OCI-LY7 (cell line): Measurements from ENCODE around the gene PLEKHM3. TPM values are rescaled to one million over a fixed set of nuclear protein-coding genes. Genes with fewer than 3 reads are reported as not detected.

Experiments
- BruUV-seq: library from RNA; stranded (reverse); fragments of 400-500 nt; replicated peaks from 2 replicates; lab custom pipeline; 2021; lab: Mats Ljungman, UMichigan
- CTCF ChIA-PET: fragments of 300-600 bp; sonication (Branson Sonifier 250); formaldehyde crosslinking; loops from one replicate; lab custom pipeline; 2022; ENCODE audit warnings: antibody characterized with exemption; ENCODE audit not compliant: unreplicated experiment; lab: Charles Lee
- POLR2A ChIA-PET: fragments of 300-600 bp; sonication (Branson Sonifier 250); formaldehyde crosslinking; loops from one replicate; lab custom pipeline; 2022; ENCODE audit warnings: antibody characterized with exemption; lab: Charles Lee
- DNase-seq: peaks from one replicate; pipeline ENCODE4 v3.0.0-alpha.2; 2015; ENCODE audit warnings: low spot score
- H2AFZ ChIP-seq: fragments of 200-600 bp; sonication (generic), shearing (Covaris generic); 2 replicates; pipeline ENCODE4 v1.6.1; 2014; ENCODE audit warnings: mild to moderate bottlenecking, antibody characterized with exemption, low read length, moderate library complexity
- H3K27ac ChIP-seq: fragments of 200-600 bp; sonication (generic); 2 replicates; pipeline ENCODE4 v1.5.1; 2014; ENCODE audit warnings: mixed run types, low read depth, mild to moderate bottlenecking, moderate library complexity, low read length, inconsistent platforms; ENCODE audit not compliant: poor library complexity, severe bottlenecking
- H3K36me3 ChIP-seq: fragments of 200-600 bp; sonication (generic); 2 replicates; pipeline ENCODE4 v1.6.1; 2014; ENCODE audit warnings: mild to moderate bottlenecking, antibody characterized with exemption, low read length, moderate library complexity, mixed read lengths; ENCODE audit not compliant: insufficient read depth
- H3K4me1 ChIP-seq: fragments of 200-600 bp; sonication (generic); 2 replicates; pipeline ENCODE4 v1.5.1; 2014; ENCODE audit warnings: mild to moderate bottlenecking, low read length; ENCODE audit not compliant: insufficient read depth, poor library complexity, severe bottlenecking
- H3K4me2 ChIP-seq: fragments of 200-600 bp; sonication (generic); 2 replicates; pipeline ENCODE4 v1.6.1; 2014; ENCODE audit warnings: mild to moderate bottlenecking, low read length
- H3K4me3 ChIP-seq: fragments of 200-600 bp; sonication (generic); 2 replicates; pipeline ENCODE4 v1.5.1; 2014; ENCODE audit warnings: mild to moderate bottlenecking, low read depth, low read length; ENCODE audit not compliant: poor library complexity, severe bottlenecking
- H3K79me2 ChIP-seq: fragments of 200-600 bp; sonication (generic); 2 replicates; pipeline ENCODE4 v1.6.1; 2016; ENCODE audit warnings: low read depth, mild to moderate bottlenecking, low read length, moderate library complexity, mixed read lengths; ENCODE audit not compliant: insufficient read depth
- H3K9me2 ChIP-seq: fragments of 200-600 bp; sonication (generic); 2 replicates; pipeline ENCODE4 v1.6.1; 2016; ENCODE audit warnings: mild to moderate bottlenecking, low read length, mixed read lengths; ENCODE audit not compliant: insufficient read depth
- H3K9me3 ChIP-seq: fragments of 200-600 bp; sonication (generic); 2 replicates; pipeline ENCODE4 v1.6.1; 2014; ENCODE audit warnings: mild to moderate bottlenecking, mixed run types, low read length, mixed read lengths
- H4K20me1 ChIP-seq: fragments of 200-600 bp; sonication (generic); 2 replicates; pipeline ENCODE4 v1.6.1; 2014; ENCODE audit warnings: mild to moderate bottlenecking, antibody characterized with exemption, low read length, moderate library complexity, mixed read lengths; ENCODE audit not compliant: insufficient read depth
- CTCF ChIP-seq: fragments of 200-600 bp; sonication (generic); conservative IDR thresholded peaks from 2 replicates; pipeline ENCODE4 v1.5.1; 2014; ENCODE audit warnings: mild to moderate bottlenecking, antibody characterized with exemption, low read length, moderate library complexity, mixed read lengths
- EZH2phosphoT487 ChIP-seq: fragments of 200-600 bp; sonication (generic); IDR thresholded peaks from 2 replicates; pipeline ENCODE4 v1.6.1; 2018; ENCODE audit warnings: low read depth, borderline replicate concordance, mild to moderate bottlenecking, mixed run types, antibody characterized with exemption, low read length, moderate library complexity, mixed read lengths
- intact Hi-C: fragments of 100-400 bp; cut with micrococcal nuclease; formaldehyde crosslinking; loops from one replicate; pipeline ENCODE4 v1.10.0; 2022; ENCODE audit not compliant: unreplicated experiment
- total RNA-seq, 2 experiments: library from RNA; depleted of rRNA in 1 of 2; stranded (reverse); fragments of >200 nt in 1 of 2; shearing (Covaris generic) in 1 of 2; gene quantifications; 2 replicates each; pipeline ENCODE4 v1.2.3, GENCODE V29; 2014 to 2022

The PLEKHM3 gene
- total RNA-seq, 2 experiments from 2014 or later, result 3.7 to 6.3 TPM

- intact Hi-C loops, result no loop called here
- Histone ChIP-seq H3K36me3 (no peaks in the 10 kb centered on the region), H2AFZ (no peak overlapping the region), H3K4me2 (no peak overlapping the region), H3K9me3 (no peaks in the 10 kb centered on the region), H3K4me3 (no peak overlapping the region), H3K79me2 (no peaks in the 10 kb centered on the region), H3K27ac (no peak overlapping the region), H3K9me2 (no peaks in the 10 kb centered on the region), H4K20me1 (no peaks in the 10 kb centered on the region), H3K4me1 (no peaks in the 10 kb centered on the region)
- DNase-seq, result no peak
- TF ChIP-seq CTCF (no peak), EZH2phosphoT487 (no peak)
- POLR2A ChIA-PET, result interaction anchor here (0.6 kb wide), 2 partner anchors 153 to 296 kb away, joined by 3 read pairs; no protein-coding TSS in a partner anchor
- BruUV-seq, result no TSS peak
- CTCF ChIA-PET, result no interaction called here
These were observed 85.8 kb downstream of the PLEKHM3 start for GRCh38 chr2:207939342-207940108.

- H3K4me2 ChIP-seq, result no peak overlapping the region
- no peaks in the 10 kb centered on the region for H4K20me1 ChIP-seq
- no peaks in the 10 kb centered on the region for H3K36me3 ChIP-seq
- H3K27ac ChIP-seq, result no peak overlapping the region
- no peaks in the 10 kb centered on the region for H3K9me3 ChIP-seq
- no peak for DNase-seq
- H3K4me3 ChIP-seq, result no peak overlapping the region
- intact Hi-C loops, result no loop called here
- H3K79me2 ChIP-seq, result no peaks in the 10 kb centered on the region
- H3K9me2 ChIP-seq, result no peaks in the 10 kb centered on the region
- ChIA-PET POLR2A (interaction anchor here (0.6 to 0.7 kb wide), 3 partner anchors 28 to 295 kb away, joined by 3 read pairs; no protein-coding TSS in a partner anchor), CTCF (no interaction called here)
- H2AFZ ChIP-seq, result no peak overlapping the region
- no TSS peak for BruUV-seq
- no peaks in the 10 kb centered on the region for H3K4me1 ChIP-seq
- TF ChIP-seq CTCF, result no peak
- no peak for TF ChIP-seq EZH2phosphoT487
These were observed 86.4 kb downstream of the PLEKHM3 start for GRCh38 chr2:207938886-207939285.

- no peaks in the 10 kb centered on the region for H4K20me1 ChIP-seq
- ChIA-PET CTCF (no interaction called here), POLR2A (interaction anchor here (0.7 to 1.0 kb wide), 2 partner anchors 15 to 28 kb away, joined by 3 read pairs; no protein-coding TSS in a partner anchor)
- DNase-seq, result no peak
- TF ChIP-seq CTCF (no peak), EZH2phosphoT487 (no peak)
- no peaks in the 10 kb centered on the region for H3K9me3 ChIP-seq
- H3K79me2 ChIP-seq, result no peaks in the 10 kb centered on the region
- no peaks in the 10 kb centered on the region for H3K4me1 ChIP-seq
- no peak overlapping the region for H2AFZ ChIP-seq
- H3K27ac ChIP-seq, result no peak overlapping the region
- H3K4me2 ChIP-seq, result no peak overlapping the region
- H3K36me3 ChIP-seq, result no peaks in the 10 kb centered on the region
- intact Hi-C loops, result no loop called here
- no peaks in the 10 kb centered on the region for H3K9me2 ChIP-seq
- BruUV-seq, result no TSS peak
- H3K4me3 ChIP-seq, result no peak overlapping the region
These were observed 86.9 kb downstream of the PLEKHM3 start for GRCh38 chr2:207938415-207938814.
